NCI-H2227 (cell line): ENCODE data around the gene MPPED2.
"Not testable (repeated sequence)": the region's sequence is repeated elsewhere in the genome, so short reads cannot be mapped to it uniquely, and the experiment has no call there.

Source experiments
- DNase-seq: peaks from one replicate; lab custom pipeline; 2025; ENCODE audit not compliant: unreplicated experiment; lab: John Stamatoyannopoulos, UW

MPPED2 gene

DNA sequence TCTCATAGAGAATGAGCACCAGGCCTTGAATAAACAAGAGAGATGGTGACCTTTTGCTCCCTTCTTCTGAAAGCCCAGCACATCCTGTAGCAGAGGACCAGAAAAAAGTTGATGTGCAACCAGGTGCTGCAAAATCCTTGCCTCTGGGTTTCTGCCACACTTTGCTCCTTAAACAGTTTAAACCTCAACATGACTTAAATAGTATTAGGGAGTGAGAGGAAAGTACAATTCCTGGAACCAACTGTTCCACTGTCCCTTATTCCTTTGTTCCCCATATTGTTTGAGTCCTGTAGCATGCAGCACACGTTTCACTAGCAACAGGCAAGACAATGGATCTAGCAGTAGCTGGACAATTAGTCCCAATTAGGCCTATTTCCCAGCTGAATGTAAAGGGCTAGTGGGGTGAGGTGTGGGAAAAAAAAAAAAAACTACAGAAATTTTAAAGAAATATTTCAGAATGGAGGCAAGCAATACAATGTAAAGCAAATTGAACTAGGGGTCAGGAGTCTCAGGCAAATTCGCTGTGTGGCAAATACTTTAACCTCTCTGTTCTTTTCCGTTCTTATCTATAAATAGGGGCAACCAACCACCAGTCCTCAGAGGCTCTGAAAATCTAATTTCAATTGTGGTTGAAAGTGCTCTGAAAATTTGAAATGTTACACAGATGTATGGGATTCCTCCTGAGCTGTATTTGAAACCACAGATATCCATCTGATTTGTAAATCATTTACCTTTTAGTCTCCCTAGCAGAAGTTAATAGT lies 6.6 kb downstream of the MPPED2 start:
- DNase-seq, result no peak

DNA sequence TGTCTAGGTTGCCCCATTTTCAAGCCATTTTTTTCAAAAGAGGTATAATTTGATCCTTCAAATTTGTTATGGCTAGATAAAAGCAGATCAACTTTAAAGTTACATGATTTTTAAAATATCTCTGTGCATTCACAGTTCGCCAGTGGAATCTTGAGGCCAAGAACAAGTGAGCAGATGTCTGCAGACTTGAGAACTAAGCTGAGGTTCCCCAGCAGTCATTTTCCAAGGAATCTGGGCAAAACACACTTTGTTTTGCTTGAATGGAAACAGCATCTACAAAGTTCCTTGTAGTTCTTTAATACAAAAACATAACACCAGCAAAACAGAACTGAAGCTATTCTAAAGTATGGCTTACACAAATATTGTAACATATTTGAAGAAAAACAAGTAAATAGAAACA lies 7.7 kb downstream of the MPPED2 start:
- no peak for DNase-seq

DNA sequence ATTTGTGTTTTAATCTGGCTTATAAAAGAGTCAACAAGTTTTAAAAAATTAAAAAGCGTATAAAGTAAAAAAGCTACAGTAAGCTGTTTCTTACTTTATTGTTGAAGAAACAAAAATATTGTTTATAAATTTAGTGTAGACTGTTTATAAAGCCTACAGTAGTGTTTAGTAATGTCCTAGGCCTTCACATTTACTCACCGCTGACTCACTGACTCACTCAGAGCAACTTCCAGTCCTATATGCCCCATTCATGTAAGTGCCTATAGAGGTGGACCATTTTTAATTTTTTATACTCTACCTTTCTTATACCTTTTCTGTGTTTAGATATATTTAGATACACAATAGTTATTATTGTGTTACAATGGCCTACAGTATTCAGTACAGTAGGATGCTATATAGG lies 12.2 kb downstream of the MPPED2 start:
- no peak for DNase-seq

DNA sequence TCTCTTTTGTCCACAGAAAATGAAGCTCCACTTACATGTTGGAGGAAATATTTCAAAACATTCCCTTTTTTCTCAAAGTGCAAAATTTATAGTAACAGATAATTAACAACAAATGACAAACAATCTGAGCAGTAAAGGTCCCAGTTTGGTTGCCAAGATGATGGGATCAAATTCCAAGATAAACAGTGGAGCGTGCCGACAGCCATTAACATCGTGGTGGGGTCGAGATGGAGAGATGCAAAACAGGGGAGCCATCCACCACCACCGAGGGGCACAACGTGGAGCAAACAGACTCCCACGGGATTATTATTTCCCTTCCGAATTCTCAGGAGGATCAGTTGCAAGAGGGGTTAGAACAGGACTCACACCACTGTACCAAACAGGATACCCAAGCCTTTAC lies 17.2 kb downstream of the MPPED2 start:
- DNase-seq, result no peak

DNA sequence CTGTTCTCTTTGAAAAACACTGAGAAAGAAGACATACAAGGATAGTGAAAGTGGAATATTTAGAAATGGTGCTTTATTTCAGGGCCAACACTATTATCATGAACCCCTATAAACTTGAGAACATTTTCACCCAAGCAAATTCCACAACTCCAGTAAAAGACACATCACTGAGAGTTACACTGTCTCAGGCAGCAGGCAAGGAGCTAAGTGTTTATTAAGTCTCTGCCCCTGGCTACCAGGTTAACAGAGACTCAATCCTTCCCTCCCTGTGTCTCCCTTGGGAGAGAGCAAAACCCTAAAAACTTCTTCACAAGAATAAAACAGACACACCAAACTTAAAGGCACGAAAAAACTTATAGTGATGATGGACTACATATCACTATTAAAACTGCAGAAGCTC lies 18.5 kb downstream of the MPPED2 start:
- DNase-seq, result no peak

DNA sequence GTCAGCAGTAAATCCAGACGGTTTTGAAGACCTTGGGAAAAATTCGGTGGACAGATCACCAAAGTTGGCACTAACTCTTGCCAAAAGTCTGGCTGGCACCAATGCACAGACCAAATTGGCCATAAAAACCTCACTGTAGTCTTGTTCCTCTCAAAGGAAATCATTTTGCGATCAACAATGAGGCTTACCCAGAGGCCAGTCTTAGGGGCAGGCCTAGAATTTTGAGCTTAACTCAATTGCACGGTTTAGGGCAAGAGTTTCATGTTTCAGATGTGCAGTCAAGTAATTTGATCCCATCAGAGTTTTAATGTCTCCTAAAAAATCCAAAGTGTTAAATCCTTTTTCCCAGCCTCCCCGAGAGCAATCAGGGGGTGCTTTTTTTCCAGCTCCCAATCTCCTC lies 19.0 kb downstream of the MPPED2 start:
- no peak for DNase-seq

DNA sequence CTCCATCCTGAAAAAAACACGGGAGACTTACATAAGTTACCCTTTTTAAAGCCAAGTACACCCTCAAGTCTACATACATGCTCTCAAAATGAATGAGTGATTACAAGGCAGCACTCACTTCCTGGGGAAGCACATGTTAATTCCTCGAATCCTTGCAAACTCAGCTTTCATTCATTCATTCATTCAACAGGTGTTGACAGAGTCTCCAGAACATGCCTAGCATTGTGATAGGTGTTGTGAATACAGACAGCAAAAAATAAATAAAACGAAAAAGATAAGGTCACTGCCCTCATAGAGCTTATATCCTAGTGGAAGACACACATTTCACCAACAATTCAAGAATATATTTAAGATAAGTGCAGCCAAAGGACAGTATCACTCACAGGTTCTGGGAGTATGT lies 19.7 kb downstream of the MPPED2 start:
- no peak for DNase-seq

DNA sequence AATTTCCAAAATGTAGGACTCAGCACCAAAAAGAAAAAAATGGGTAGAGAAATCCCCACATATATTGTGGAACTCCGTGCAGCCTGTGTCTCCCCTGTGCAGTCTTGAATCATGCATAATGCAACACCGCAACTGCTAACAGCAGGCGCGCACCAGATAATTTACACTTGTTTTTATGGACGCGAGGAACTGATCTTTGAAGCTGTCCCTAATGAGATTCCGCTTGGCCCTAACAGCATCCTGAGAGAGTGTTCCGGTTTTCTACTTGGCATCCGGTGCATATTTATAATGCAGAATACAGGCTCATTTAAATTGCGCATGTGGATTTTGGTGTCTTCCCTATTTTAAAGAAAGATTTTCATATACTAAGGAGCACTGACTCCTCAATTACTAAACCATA lies 21.1 kb downstream of the MPPED2 start:
- no peak for DNase-seq

DNA sequence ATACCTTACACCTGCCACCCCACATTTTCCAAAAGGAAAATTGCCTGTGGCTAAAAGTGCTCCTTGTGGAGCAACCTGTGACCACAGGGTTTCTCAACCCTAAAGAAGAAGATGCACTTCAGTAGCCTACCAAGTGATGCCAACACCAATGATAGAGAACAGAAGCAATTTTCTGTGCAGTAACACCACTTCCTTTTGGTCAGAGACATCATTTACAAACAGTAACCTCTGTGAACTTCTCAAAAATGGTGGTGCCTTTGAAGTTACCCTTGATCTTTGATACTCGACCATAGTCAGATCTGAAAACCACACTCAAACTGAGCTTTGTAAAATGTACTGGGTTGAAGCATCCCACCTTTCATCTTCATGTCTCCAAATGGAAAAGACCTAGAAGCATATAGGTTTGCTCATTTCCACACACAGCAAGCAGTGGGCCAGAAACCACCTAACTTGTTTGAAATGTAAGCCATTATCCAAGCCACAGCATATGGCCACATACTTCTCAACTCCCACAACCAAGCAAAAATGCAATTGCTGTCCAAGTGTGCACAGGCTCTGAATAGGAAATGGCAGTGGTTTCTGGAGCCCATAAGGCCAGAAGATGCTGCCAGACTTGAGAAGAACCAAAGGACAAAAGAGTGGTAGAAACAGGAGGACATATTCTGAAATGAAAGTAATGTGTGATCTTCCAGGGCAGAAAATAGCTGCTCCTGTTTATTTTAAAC lies 24.3 kb downstream of the MPPED2 start:
- no peak for DNase-seq

DNA sequence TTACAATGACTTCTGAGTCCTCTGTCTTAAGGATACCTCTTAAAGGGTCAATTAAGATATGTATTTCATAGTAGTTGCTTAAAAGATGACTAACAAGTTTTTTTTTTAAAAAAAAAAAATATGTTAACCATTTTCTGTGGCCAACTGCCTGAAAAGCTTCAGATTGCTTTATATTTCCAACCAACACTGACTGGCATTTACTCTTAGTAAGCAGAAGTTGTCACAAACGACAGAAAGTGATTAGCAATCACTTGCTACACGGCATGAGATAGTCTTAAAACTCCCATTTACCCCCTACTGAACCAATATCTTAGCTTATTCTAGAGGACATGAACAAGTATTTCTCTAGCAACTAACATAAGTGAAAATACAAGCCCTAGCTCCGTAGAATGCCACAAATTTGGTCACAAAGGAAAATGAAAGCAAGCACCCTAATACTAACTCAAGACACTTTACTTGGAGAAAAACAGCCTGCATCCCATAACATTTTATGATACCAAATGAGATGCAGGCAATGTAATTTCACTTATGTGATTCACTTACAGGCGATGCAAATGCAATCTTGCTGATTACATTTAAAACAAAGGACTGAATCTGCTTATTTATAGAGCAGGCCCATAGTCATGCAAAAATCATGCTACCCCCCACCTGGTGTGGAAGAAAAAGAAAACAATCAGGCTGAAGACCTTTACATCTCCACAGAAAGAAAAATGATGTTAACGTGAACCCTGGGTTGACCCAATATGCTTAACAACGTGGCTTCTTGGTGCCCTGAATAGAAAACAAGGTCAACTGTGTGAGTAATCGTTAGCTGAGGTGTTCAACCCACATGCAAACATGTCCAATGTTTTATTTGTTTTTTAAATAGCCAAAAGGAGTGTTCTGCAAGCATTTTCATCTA lies 25.7 kb downstream of the MPPED2 start:
- no peak for DNase-seq

DNA sequence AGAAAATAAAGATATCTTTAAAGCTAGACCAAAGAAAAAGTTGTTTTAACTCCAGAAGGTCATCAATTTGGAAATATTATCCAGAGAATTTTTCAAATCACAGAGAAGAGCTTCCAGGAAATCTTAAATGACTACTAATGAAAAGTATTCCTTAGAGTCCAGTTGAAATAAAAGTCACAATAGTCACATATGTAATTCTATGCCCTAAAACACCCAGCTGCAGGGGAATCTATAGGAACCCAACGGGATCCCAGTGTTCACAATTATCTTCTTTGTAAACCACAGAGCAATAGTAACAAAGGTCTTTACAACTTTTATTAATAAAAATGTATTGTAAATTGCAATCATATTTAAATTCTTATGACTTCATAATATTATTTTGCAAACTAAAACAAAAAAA lies 27.1 kb downstream of the MPPED2 start:
- no peak for DNase-seq

DNA sequence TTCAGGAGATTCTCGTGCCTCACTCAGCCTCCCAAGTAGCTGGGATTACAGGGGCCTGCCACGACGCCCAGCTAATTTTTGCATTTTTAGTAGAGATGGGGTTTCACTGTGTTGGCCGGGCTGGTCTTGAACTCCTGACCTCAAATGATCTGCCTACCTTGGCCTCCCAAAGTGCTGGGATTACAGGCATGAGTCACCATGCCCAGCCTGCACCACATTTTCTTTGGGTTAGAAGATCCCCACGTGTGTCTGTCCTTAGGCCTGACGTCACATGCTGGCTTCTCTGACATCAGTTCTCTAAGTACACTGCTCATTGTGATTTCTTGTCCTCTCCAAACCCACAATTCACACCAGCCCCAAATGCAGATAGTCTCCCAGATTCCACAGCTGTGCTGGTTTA lies 31.6 kb downstream of the MPPED2 start:
- not testable (repeated sequence) for DNase-seq

DNA sequence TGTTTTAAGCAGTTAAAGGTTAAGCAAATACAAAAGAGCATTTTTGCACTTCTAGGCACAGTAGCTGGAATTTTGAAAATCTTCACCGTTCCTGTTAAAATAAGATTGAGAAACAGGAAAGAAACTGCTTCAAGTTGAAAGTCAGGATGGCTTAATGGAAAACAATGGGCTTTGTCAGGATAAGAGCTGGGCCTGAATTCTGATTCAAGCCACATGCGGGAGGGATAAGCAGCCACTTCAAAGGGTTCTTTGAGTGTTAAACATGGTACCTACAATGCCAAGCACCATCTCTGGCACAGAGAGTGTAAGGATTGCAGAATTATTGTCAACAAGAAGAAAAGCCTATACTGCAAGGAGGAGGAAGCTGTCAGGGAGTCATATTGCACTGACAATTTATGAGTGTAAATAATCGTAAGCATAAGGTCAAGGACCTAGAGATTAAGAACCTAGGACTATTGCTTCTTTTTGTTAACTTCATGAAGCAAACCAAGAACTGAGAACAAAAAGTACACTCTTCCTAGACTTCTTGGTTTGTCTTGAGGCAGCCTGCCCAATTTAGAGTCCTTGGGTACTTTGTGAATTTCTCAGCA lies 32.5 kb downstream of the MPPED2 start:
- DNase-seq, result no peak

DNA sequence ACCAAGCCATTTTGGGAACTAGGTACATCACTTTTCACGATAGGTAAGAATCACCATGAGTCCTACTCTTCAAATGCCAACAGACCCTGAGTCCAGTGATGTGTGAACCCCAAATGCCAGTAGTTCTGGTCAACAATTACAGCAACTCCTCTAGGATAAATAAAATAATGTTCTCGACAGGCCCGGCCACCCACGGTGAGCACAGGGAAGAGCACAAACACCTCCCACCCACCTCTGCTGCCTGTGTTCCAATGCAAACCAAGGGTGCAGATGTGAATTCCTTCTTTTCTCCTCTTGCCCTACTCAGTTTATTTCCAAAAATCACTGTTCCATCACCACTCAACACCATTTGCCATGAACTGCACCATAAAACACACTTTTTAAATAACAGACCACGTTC lies 33.3 kb downstream of the MPPED2 start:
- no peak for DNase-seq

DNA sequence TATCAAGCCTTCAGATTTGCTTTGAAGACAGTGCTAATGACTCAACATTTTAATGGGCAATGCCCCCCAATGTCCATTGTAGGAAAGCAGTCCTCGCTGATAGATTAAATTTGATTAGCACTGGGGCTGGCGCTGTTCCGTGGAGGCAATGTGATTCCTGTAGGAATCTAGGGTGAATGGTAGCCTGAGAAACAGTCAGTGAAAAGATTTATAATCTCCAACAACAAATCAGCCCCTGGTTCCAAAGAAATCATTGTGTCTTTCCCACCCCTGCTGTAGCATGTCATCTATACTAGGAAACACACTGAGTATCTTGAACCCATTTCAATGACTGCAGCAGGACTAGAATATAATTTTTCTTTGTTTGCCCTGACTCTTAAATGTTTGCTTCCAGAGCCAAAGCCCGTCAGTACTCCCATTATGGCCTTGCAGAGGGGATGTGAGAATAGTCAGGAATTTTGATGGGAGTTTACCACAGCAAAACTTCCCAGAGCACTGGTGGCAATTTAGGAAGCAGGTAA lies 36.1 kb downstream of the MPPED2 start:
- no peak for DNase-seq

DNA sequence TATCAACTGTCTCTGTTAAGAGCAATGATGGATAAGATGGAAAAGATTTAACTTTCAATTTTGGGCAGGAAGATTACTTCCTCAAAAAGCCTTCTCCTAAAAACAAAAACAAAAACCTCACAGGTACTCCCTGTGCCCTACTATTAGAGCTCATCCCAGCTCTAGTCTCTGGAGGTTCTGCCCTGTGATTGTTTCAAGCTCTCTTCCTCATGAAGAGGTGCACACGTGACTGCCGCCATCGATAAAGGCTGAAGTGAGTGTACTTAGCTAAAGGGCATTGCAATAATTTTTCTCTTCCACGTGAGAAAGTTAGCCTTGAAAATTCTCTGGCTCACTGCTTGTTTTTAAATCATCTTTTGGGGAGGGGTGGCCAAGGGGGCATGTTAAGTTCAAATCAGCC lies 36.6 kb downstream of the MPPED2 start:
- DNase-seq, result no peak

DNA sequence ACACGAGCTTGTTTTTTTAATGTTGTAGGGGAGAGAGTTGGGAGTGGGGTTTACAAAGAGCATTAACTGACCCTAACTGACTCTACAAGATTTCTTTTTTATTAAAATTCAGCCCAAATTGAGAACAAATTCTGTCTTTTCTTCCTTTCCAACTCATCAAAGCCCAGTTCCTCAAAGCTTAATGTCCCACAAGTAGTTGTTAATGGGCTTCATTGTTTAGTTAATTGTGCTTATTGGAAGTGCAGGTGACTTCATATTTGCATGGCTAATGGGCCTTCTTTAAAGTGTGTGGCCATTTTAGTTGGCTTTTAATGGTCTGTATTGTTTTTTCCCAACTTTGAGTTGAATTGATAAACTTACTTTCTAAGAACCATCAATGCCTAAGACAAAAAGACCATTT lies 39.8 kb downstream of the MPPED2 start:
- DNase-seq, result no peak

DNA sequence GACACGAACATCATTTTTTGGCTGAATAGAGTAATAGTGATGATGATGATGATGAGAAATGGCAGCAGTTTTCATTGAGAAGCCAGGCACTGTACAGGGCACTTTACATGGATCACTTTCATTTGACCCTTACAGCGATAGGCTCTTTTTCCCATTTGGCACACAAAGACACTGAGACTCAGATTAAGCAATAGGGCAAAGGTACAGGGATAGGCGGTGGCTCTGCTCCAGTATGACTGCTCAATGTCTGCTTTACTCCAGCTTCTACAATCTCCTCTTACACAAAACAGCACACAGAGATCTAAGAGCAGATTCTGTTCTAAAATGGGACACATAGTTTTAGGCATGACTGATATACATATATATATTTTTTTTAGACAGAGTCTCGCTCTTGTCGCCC lies 40.6 kb downstream of the MPPED2 start:
- no peak for DNase-seq

DNA sequence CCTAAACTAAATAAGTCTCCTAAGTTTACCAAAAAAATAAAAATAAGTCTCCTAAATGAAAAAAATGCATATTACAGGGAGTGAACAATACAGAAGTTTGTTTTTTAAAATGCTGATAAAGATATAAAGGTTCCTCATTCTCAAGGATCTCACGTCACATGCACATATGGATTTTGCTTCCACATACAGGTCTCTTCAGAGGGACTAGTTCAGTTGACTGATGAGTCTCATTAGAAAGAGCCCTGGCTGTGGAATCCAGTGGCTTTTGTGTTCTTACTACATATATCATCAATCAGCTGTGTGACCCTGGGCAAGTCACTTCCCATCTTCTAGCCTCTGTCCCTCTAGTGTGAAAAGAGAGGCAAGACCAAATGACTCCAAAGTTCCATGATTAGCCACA lies 43.1 kb downstream of the MPPED2 start:
- DNase-seq, result no peak

DNA sequence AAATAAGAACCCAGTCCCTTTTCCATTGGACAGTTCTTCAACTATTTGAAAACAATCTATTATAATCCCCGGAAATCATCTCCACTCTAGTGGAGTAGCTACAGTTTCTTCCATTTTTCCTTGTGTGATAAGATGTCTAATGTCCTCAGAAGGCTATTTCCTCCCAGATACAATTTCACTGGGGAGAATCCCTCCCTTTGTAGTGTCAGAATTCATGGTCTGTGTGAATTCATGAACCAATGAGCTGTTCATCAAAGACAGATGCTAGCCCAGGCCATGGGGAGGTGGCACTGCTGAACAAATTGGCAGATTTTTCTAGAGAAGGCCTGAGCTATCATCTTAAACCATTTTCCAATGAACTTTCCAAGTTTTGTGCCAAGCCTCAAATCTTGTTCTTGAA lies 45.4 kb downstream of the MPPED2 start:
- no peak for DNase-seq

DNA sequence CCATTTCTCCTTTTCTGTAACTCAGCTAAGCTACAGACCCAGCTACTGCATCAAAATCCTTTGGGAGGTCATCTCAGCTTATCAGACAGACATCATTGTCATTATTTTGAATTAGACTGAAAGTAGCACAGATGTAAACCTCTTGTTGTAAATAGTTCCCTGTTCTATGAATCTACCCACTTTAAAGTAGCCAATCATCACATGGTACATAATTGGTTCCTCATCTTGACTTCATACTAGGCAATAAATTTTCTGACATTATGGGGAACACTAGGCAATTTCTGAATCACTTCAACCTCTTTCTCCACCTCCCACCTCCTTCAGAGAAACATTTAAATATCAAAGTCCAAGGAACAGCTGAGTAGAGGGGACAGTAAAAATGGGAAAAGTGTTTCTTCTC lies 47.9 kb downstream of the MPPED2 start:
- DNase-seq, result no peak
